HepG2 (cell line): ENCODE data around the gene AKAP8L. TPM values are rescaled to one million over a fixed set of nuclear protein-coding genes. Genes with fewer than 3 reads are reported as not detected.

Experiments used
- FOXK2 ChIP-seq: fragments of 450-650 bp; IDR thresholded peaks from 2 replicates; pipeline ENCODE4 v1.6.1; 2016
- GLI4 ChIP-seq: sonication (generic); formaldehyde crosslinking; IDR thresholded peaks from 2 replicates; pipeline ENCODE4 v1.5.1; 2020; ENCODE audit warnings: missing genetic modification reagents, mild to moderate bottlenecking, moderate library complexity, borderline replicate concordance
- MBNL3 ChIP-seq: fragments of 250-450 bp; sonication (Bioruptor Pico); conservative IDR thresholded peaks from 2 replicates; pipeline ENCODE4 v1.8.0; 2022; ENCODE audit warnings: mild to moderate bottlenecking, inconsistent platforms
- MED13 ChIP-seq: sonication (generic); formaldehyde crosslinking; IDR thresholded peaks from 2 replicates; pipeline ENCODE4 v1.5.0; 2020; ENCODE audit warnings: missing genetic modification reagents
- PHF8 ChIP-seq: sonication (generic); formaldehyde crosslinking; IDR thresholded peaks from 2 replicates; pipeline ENCODE4 v1.5.0; 2020; ENCODE audit warnings: missing genetic modification reagents
- SALL1 ChIP-seq: sonication (generic); formaldehyde crosslinking; IDR thresholded peaks from 2 replicates; pipeline ENCODE4 v1.8.0; 2022; ENCODE audit warnings: mild to moderate bottlenecking, missing genetic modification reagents
- SIN3B ChIP-seq: fragments of 150-350 bp; IDR thresholded peaks from 2 replicates; pipeline ENCODE4 v1.6.1; 2014; ENCODE audit warnings: low read length
- SMAD9 ChIP-seq: sonication (generic); formaldehyde crosslinking; IDR thresholded peaks from 2 replicates; pipeline ENCODE4 v1.5.1; 2020; ENCODE audit warnings: mild to moderate bottlenecking, missing genetic modification reagents
- XBP1 ChIP-seq: sonication (generic); formaldehyde crosslinking; IDR thresholded peaks from 2 replicates; pipeline ENCODE4 v1.5.0; 2020; ENCODE audit warnings: missing genetic modification reagents
- ZBTB20 ChIP-seq: sonication (generic); formaldehyde crosslinking; IDR thresholded peaks from 2 replicates; pipeline ENCODE4 v1.8.1; 2023; ENCODE audit warnings: missing genetic modification reagents, low read depth, mild to moderate bottlenecking, borderline replicate concordance
- ZFAT ChIP-seq: sonication (generic); formaldehyde crosslinking; conservative IDR thresholded peaks from 2 replicates; pipeline ENCODE4 v1.8.1; 2023; ENCODE audit warnings: missing genetic modification reagents, inconsistent platforms
- ZNF296 ChIP-seq: sonication (generic); formaldehyde crosslinking; conservative IDR thresholded peaks from 2 replicates; pipeline ENCODE4 v1.5.0; 2020; ENCODE audit warnings: mild to moderate bottlenecking, missing genetic modification reagents
- ZNF776 ChIP-seq: sonication (generic); formaldehyde crosslinking; IDR thresholded peaks from 2 replicates; pipeline ENCODE4 v1.4.0; 2020; ENCODE audit warnings: mild to moderate bottlenecking, missing genetic modification reagents
- ZSCAN22 ChIP-seq: sonication (generic); formaldehyde crosslinking; IDR thresholded peaks from 2 replicates; pipeline ENCODE4 v1.4.0; 2020; ENCODE audit warnings: mild to moderate bottlenecking, missing genetic modification reagents
- polyA plus RNA-seq, 8 experiments: library from polyadenylated mRNA; depleted of rRNA in 3 of 8; stranded (reverse) in 7 of 8; unstranded in 1 of 8; fragments of >200 nt; fragmentation: Illumina TruSeq in 4 of 8; extraction: Trizol in 4 of 8; gene quantifications; 2 replicates each; pipeline versions ENCODE4 v1.2.1 to v1.2.3, GENCODE V29; 2011 to 2016; ENCODE audit warnings: low read depth in 4 of 8, missing spikeins in 1 of 8, mixed read lengths in 1 of 8; ENCODE audit not compliant: insufficient read depth in 1 of 8
- total RNA-seq, 5 experiments: library from RNA; depleted of rRNA; stranded (reverse); fragments of >200 nt; fragmentation: Illumina TruSeq; extraction: Trizol; gene quantifications; 2 replicates each; pipeline ENCODE4 v1.2.3, GENCODE V29; 2016; ENCODE audit warnings: low read depth in 1 of 5
- TF ChIP-seq, protein P1 (sequence below): sonication (generic); formaldehyde crosslinking; IDR thresholded peaks from 2 replicates; pipeline ENCODE4 v1.4.0; 2020; ENCODE audit warnings: missing genetic modification reagents
- TF ChIP-seq, protein P2 (sequence below): sonication (generic); formaldehyde crosslinking; IDR thresholded peaks from 2 replicates; pipeline ENCODE4; 2020; ENCODE audit warnings: missing genetic modification reagents, mild to moderate bottlenecking, borderline replicate concordance
- TF ChIP-seq, protein P3 (sequence below): sonication (generic); formaldehyde crosslinking; IDR thresholded peaks from 2 replicates; pipeline ENCODE4 v1.4.0; 2020; ENCODE audit warnings: missing genetic modification reagents
- TF ChIP-seq, protein P4 (sequence below): IDR thresholded peaks from 2 replicates; pipeline ENCODE4 v1.6.1; 2016
- TF ChIP-seq, protein P5 (sequence below): sonication (generic); formaldehyde crosslinking; IDR thresholded peaks from 2 replicates; pipeline ENCODE4 v1.5.0; 2020; ENCODE audit warnings: missing genetic modification reagents

The AKAP8L gene
- total and polyA plus RNA-seq, 2 of the 13 experiments (the other 11 are each of a cell fraction or from before 2014, with no cell fraction given) = 48.2 to 49.6 TPM

DNA sequence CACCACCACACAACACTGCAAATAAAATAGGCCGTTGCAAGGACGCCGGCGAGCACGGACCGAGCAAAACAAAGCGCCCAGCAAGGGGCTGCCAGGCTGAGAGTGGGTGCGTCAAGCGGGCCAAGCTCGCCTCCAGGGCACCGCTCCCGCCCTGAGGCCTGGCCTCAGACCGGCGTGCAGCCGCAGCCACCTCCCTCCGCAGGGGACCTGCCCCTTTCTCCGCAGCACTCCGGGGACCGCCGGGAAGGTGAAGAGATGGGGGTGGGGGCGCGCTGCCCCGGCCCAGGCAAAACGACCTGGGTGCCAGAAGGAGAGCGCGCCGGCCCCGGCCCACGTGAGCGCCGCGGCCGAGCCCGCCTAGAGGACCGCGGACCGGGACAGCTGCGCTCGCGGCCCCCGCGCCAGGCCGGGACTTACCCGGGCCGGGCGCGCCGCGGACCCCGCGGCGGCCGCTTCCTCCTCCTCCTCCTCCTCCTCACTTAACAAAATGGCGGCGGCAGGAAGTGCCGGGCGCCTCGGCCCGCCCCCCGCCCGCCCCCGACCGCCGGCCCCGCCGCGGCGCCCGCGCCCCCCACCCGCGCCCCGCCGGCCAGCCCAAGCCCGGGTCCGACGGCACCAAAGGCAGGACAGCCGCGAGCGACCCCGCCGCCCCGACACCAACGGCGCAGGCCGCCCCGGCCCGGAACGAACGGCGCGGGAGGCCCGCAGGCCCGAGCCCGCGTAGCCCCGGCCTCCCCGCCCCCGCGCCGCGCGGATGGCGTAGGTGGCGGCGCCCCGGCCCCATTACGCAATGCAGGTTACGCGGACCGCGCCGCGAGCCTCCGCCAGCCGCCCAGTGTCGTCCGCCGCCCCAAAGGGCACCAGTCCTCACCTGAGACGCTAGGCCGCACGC, 87.1 kb downstream of the AKAP8L start (continued):
- TF ChIP-seq ZBTB20 (no peak), SALL1 (CRISPR knock-in tag) (no peak; the same call in none of the 2 replicates), SMAD9 (CRISPR knock-in tag) (no peak), ZFAT (CRISPR knock-in tag) (no peak), ZNF296 (no peak), ZSCAN22 (CRISPR knock-in tag) (no peak), PHF8 (CRISPR knock-in tag) (peak; percentile 66), XBP1 (no peak), MBNL3 (no peak), ZNF776 (CRISPR knock-in tag) (no peak), MED13 (CRISPR knock-in tag) (no peak), FOXK2 (no peak), GLI4 (no peak), SIN3B (no peak)
- TF ChIP-seq, protein P1, sequence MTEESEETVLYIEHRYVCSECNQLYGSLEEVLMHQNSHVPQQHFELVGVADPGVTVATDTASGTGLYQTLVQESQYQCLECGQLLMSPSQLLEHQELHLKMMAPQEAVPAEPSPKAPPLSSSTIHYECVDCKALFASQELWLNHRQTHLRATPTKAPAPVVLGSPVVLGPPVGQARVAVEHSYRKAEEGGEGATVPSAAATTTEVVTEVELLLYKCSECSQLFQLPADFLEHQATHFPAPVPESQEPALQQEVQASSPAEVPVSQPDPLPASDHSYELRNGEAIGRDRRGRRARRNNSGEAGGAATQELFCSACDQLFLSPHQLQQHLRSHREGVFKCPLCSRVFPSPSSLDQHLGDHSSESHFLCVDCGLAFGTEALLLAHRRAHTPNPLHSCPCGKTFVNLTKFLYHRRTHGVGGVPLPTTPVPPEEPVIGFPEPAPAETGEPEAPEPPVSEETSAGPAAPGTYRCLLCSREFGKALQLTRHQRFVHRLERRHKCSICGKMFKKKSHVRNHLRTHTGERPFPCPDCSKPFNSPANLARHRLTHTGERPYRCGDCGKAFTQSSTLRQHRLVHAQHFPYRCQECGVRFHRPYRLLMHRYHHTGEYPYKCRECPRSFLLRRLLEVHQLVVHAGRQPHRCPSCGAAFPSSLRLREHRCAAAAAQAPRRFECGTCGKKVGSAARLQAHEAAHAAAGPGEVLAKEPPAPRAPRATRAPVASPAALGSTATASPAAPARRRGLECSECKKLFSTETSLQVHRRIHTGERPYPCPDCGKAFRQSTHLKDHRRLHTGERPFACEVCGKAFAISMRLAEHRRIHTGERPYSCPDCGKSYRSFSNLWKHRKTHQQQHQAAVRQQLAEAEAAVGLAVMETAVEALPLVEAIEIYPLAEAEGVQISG = no peak
- TF ChIP-seq, protein P2, sequence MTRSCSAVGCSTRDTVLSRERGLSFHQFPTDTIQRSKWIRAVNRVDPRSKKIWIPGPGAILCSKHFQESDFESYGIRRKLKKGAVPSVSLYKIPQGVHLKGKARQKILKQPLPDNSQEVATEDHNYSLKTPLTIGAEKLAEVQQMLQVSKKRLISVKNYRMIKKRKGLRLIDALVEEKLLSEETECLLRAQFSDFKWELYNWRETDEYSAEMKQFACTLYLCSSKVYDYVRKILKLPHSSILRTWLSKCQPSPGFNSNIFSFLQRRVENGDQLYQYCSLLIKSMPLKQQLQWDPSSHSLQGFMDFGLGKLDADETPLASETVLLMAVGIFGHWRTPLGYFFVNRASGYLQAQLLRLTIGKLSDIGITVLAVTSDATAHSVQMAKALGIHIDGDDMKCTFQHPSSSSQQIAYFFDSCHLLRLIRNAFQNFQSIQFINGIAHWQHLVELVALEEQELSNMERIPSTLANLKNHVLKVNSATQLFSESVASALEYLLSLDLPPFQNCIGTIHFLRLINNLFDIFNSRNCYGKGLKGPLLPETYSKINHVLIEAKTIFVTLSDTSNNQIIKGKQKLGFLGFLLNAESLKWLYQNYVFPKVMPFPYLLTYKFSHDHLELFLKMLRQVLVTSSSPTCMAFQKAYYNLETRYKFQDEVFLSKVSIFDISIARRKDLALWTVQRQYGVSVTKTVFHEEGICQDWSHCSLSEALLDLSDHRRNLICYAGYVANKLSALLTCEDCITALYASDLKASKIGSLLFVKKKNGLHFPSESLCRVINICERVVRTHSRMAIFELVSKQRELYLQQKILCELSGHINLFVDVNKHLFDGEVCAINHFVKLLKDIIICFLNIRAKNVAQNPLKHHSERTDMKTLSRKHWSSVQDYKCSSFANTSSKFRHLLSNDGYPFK (CRISPR knock-in tag) = no peak
- TF ChIP-seq, protein P3, sequence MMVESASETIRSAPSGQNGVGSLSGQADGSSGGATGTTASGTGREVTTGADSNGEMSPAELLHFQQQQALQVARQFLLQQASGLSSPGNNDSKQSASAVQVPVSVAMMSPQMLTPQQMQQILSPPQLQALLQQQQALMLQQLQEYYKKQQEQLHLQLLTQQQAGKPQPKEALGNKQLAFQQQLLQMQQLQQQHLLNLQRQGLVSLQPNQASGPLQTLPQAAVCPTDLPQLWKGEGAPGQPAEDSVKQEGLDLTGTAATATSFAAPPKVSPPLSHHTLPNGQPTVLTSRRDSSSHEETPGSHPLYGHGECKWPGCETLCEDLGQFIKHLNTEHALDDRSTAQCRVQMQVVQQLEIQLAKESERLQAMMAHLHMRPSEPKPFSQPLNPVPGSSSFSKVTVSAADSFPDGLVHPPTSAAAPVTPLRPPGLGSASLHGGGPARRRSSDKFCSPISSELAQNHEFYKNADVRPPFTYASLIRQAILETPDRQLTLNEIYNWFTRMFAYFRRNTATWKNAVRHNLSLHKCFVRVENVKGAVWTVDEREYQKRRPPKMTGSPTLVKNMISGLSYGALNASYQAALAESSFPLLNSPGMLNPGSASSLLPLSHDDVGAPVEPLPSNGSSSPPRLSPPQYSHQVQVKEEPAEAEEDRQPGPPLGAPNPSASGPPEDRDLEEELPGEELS (CRISPR knock-in tag) = no peak
- TF ChIP-seq, protein P4, sequence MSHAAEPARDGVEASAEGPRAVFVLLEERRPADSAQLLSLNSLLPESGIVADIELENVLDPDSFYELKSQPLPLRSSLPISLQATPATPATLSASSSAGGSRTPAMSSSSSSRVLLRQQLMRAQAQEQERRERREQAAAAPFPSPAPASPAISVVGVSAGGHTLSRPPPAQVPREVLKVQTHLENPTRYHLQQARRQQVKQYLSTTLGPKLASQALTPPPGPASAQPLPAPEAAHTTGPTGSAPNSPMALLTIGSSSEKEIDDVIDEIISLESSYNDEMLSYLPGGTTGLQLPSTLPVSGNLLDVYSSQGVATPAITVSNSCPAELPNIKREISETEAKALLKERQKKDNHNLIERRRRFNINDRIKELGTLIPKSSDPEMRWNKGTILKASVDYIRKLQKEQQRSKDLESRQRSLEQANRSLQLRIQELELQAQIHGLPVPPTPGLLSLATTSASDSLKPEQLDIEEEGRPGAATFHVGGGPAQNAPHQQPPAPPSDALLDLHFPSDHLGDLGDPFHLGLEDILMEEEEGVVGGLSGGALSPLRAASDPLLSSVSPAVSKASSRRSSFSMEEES (CRISPR knock-in tag) = no peak
- TF ChIP-seq, protein P5, sequence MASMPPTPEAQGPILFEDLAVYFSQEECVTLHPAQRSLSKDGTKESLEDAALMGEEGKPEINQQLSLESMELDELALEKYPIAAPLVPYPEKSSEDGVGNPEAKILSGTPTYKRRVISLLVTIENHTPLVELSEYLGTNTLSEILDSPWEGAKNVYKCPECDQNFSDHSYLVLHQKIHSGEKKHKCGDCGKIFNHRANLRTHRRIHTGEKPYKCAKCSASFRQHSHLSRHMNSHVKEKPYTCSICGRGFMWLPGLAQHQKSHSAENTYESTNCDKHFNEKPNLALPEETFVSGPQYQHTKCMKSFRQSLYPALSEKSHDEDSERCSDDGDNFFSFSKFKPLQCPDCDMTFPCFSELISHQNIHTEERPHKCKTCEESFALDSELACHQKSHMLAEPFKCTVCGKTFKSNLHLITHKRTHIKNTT (CRISPR knock-in tag) = no peak
